GM19238 (cell line): Measurements from ENCODE around the gene TRPM2.

Experiments
- DNase-seq: peaks from one replicate; pipeline ENCODE4 v3.0.0; 2011; ENCODE audit warnings: low spot score; ENCODE audit not compliant: insufficient read length

TRPM2 gene

GRCh38 chr21:44353191-44353970 is at the start of gene TRPM2:
Gene TRPM2, plus strand, starts transcription at chr21:44353621. Its CDS starts 80 bp downstream, at chr21:44353701.
- DNase-seq = peak; percentile 64

DNA sequence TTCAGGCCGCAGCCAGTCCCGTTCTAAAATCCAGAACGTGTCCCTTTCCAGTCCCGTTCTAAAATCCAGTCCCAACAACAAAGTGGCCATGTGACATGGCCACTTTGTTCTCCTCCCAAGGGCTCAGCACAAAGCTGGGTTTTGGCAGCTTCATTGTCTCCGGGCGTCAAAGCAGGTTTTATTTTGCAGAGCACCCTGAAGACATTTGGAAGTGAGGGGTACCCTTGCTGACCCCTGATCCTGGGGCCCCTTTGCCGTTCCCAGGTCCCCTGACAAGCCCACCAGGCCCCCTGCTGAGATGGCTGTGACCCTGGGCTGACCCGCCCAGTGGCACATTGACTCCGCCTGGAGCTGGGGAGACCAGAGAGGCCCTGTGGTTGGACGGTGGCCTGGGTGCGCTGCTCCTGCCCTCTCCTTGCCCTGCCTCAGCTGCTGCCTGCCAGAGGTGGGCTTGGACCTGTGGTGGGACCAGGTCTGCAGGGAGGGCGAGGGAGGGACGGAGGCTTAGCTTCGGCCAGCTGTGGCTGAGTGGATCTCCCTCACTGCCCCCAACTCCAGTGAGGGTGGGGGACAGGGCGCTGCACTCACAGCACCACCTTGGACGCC is 49.3 kb upstream of the TRPM2 start:
- DNase-seq = no peak

DNA sequence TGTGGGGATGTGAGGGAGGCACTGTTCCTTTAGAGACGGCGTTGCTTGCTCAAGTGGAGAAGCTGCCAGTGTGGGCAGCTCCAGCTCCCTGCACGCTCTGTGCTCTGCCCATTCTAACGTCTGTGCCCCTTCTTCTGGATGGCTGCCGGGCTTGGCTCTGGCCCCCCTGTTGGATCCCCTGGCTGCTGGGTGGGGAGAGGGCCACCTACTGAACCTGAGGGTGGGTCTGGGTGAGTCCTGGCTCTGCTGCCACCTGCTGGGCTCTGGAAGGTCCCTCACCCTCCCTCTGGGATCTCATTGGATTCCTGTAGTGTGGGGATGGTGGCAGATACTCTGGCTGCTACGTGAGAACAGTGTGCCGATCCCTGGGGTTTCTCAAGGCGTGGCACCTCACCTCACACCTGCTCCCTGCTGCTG is 48.5 kb upstream of the TRPM2 start:
- no peak for DNase-seq

DNA sequence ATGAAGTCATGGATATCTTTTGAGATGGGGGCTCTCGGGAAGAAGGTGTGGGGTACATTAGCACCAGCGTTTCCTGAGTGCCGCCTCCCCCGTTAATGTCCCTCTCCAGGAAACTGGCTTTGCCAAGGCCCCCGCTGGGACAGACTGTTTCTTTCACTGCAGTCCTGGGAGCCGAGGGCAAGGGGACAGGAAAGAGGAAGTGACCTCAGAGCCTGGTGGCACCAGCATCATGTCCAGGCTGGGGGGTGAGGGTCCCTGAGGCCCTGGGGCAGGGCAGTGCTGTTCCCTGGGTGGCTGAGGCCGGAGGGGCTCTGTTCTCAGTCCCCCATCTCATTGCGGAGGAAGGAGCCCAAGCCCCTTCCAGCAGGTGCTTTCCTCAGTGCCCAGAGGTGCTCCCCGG is 47.7 kb upstream of the TRPM2 start:
- no peak for DNase-seq

DNA sequence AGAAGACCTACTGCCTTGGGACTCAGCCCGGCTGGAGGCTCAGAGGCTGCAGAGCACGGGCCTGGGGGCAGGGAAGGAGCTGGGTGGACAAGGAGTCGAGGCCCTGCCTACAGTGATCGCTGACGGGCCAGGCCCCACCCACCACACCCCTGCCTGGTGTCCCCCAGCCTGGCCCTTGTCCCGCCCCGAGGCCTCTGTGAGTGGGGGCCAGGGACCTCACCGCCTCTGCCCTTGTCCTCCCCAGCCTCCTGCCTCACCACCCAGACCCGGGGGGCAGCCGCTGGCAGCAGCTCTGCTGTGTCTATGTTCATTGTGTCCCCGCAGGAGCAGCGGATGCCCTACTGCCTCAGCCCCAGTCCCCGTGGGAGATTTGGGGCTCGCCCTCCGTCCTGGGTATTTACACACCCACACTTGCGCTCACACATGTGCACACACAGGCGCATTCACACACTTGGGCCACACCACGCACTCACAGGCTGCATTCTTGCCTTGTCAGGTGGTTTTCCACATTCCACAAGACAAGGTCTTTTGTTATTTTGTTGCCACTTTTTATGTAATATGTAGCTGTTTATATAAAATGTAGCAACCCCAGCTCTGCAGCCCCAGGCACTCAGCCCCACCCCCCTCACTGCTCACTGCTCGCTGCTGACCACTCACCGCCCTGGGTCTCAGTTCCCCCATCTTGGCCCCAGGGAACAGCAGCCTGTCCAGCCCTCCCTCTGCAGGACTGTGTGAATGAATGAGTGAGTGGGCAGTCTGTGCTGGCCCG is 46.3 kb upstream of the TRPM2 start:
- no peak for DNase-seq

- DNase-seq = no peak
These were observed 42.6 kb upstream of the TRPM2 start for GRCh38 chr21:44310628-44311507.

- DNase-seq = no peak
These were observed 41.3 kb upstream of the TRPM2 start for GRCh38 chr21:44312089-44312488.

DNA sequence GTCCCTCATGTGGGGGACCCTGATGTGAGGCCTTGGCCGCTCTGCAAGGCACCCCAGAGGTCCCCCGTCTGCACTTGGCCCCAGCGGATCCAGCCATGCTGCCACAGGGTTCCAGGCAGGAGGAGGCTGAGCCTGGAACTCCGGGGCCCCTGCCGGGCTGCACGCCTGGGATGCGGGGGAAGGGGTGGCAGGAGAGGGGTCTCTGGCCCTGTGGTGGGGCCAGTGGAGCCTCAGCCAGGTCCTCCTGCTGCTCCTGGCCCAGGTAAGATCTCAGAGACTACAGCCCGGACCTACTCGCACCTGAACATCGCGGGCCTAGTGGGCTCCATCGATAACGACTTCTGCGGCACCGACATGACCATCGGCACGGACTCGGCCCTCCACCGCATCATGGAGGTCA is 40.7 kb upstream of the TRPM2 start:
- no peak for DNase-seq

DNA sequence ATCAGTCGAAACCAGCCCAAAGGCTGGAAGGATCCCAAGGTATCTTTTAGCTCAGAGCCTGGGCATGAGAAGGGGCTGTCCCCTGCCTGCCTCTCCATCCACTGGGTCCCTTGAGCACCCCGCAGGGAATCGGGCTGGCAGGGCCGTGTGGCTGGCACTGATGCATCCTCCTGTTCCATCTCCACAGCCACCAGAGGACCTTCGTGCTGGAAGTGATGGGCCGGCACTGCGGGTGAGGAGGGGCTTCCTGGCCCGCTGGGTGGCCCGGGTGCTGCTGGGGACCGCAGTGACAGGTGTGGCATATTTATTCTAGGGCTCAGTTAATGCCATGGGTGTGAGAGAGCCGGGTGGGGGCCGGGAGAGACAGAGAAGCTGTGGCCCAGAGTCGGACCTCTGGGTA is 40.0 kb upstream of the TRPM2 start:
- no peak for DNase-seq

DNA sequence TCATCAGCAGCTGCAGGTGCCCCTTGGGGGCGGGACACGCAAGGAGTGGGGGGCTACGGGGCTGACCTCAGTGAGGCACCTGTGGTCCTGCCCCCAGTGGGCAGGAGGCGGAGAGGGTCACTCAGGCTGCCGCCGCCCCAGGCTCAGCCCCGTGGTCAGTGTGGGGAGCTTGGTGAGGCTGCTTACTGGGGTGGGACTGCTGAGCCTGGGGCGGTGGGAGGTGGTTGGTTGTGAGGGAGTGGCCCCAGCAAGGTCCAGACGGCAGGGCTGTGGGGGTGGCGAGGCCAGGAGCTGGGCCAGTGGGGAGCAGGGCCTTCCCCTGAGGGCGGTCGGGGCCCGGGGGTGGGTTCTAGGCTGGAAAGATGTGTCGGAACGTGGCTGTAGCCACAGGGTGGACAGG is 39.3 kb upstream of the TRPM2 start:
- DNase-seq = no peak

GRCh38 chr21:44314561-44314960 is 38.9 kb upstream of the TRPM2 start:
- no peak for DNase-seq

DNA sequence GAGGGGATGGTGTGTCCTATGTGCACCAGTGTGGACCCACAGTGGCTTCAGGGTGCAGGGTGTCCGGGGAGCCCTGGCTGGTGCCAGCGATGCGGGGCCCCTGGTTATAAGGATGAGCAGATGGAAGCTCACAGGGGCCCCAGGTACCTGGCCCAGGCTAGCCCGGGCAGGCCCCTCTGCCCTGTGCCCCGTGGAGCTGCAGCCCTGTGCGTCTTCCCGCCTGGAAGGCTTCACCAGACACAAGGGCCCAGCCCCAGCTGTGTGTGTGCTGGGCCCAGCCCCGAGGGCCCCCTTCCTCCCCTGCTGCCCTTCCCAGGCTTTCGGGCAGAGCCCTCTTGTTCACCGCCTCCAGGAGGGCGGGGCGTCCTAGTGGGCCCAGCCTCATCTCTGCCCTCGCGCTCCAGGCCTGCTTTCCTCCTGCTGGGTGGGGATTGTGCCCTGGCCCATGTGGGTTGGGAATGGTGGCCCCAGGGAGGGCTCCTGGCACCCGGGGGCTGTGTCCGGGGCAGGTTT is 37.7 kb upstream of the TRPM2 start:
- no peak for DNase-seq

DNA sequence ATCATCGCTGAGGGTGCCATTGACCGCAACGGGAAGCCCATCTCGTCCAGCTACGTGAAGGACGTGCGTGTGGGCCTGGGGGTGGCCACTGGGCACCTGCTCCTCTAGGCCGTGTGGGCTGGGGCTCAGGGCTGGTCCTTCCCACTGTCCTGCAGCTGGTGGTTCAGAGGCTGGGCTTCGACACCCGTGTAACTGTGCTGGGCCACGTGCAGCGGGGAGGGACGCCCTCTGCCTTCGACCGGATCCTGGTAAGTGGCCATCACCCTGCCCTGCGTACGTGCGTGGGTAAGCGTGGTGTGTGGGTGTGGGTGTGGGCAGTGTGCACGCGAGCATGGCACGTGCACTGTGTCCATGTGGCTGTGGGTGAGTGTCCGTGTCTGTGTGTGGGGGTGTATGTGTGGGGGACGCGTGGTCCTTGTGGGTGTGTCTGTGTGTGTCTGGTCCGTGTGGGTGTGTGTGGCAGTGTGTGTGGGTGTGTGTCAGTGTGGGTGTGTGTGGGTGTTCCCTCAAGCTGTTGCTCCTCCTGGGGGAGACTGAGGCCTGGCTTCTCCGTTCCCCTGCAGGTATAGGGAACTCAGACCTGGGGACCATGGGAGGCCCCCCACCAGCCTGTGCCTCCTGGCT is 37.0 kb upstream of the TRPM2 start:
- no peak for DNase-seq

- no peak for DNase-seq
These were observed 36.1 kb upstream of the TRPM2 start for GRCh38 chr21:44317241-44317782.

GRCh38 chr21:44317871-44318270 is 35.5 kb upstream of the TRPM2 start:
- DNase-seq = no peak

DNA sequence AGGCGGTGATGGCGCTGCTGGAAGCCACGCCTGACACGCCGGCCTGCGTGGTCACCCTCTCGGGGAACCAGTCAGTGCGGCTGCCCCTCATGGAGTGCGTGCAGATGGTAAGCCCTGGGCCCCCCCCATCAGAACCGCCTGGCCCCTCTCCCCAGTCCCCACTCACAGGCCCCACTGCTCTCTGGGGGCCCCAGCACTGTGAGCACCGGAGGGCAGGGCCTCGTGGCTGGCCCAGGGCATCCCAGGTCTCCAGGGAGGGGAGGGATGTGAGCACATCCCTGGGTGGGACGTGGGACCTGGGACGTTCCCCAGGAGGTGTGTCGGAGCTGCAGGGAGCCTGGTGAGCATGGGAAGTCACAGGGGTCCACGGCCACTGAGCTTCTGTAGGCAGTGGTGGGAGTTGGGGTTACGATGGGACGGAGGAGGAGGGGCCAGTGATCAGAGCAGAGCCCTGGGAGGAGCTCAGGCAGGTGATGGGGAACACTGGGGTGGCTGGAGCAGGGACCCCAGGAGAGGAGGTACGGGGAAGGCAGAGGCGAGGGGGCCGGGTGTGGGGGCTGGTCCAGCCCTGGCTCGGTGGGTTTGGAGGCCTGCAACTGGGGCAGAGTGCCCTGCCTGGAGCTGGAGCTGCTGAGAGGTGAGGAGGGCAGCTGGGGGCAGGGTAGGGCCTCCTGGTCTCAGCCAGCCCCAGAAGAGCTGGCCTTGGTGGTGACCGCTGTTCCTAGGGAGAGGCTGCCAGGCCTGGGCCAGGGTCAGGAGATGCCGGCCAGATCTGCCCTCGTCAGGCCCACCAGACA is 34.7 kb upstream of the TRPM2 start:
- DNase-seq = no peak

GRCh38 chr21:44319407-44320065 is 33.9 kb upstream of the TRPM2 start:
- DNase-seq = no peak

- DNase-seq = no peak
These were observed 32.6 kb upstream of the TRPM2 start for GRCh38 chr21:44320847-44321246.

DNA sequence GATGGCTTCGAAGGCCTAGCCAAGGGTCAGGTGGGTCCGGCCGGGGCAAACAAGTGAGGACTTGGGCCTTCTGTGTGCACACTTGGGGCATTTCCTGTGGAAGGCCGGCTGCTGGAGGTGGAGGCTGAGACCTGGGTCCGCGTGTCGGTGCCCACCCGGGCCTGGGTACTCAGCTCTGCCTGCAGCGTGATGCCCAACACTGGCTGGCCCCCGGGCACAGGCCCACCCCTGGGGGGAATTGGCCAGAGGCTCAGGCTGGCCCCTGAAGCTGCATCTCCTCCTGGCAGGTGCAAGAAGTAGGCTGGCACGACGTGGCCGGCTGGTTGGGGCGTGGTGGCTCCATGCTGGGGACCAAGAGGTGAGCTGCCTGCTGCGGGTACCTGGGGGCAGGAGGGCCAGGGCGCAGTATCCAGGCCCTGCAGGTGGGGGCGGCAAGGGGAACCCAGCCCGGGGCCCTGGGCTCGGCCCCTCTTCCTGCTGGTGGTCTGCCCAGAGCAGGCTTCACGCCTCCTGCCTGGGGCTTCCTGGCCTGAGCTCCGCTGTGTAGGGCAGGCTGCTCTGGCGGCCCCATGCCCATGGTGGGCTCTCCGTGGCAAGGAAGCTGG is 31.5 kb upstream of the TRPM2 start:
- DNase-seq = no peak
